ENCODE results near the gene LMAN1L.

- TF ChIP-seq CTCF (IDR thresholded peaks at IDR 0.05) (no peak), POLR2A (IDR thresholded peaks at IDR 0.05) (no peak), POLR2AphosphoS5 (IDR thresholded peaks at IDR 0.05) (no peak)
Observed at GRCh38 chr15:74795966-74796625, 16.5 kb upstream of the LMAN1L start.

All from breast epithelium (tissue), 3 donors.